NCI-H2196 treated with DMSO at 0.1 percent for 48 hours (cell line): ENCODE results near the gene DYNC1H1.

Source experiments
- DNase-seq: peaks from one replicate; lab custom pipeline; 2025; ENCODE audit not compliant: unreplicated experiment; lab: John Stamatoyannopoulos, UW

The DYNC1H1 gene

GRCh38 chr14:101991352-101991751, 27.0 kb downstream of the DYNC1H1 start:
- no peak for DNase-seq

GRCh38 chr14:101992708-101993107, 28.3 kb downstream of the DYNC1H1 start:
- DNase-seq: no peak

GRCh38 chr14:101997429-101998336, 33.3 kb downstream of the DYNC1H1 start:
- DNase-seq: no peak

- DNase-seq: no peak
These were observed 36.5 kb downstream of the DYNC1H1 start for GRCh38 chr14:102000902-102001301.

GRCh38 chr14:102005336-102005735, 41.0 kb downstream of the DYNC1H1 start:
- DNase-seq: no peak

GRCh38 chr14:102007916-102008418, 43.6 kb downstream of the DYNC1H1 start:
- no peak for DNase-seq

- DNase-seq: no peak
These were observed 44.5 kb downstream of the DYNC1H1 start for GRCh38 chr14:102008891-102009290.

GRCh38 chr14:102011631-102012030, 47.3 kb downstream of the DYNC1H1 start:
- no peak for DNase-seq

- no peak for DNase-seq
These were observed 48.0 kb downstream of the DYNC1H1 start for GRCh38 chr14:102012336-102012735.

- no peak for DNase-seq
These were observed 49.4 kb downstream of the DYNC1H1 start for GRCh38 chr14:102013669-102014200.

GRCh38 chr14:102015045-102015685, 50.8 kb downstream of the DYNC1H1 start:
- no peak for DNase-seq

GRCh38 chr14:102015771-102016170, 51.4 kb downstream of the DYNC1H1 start:
- DNase-seq: no peak

- no peak for DNase-seq
These were observed 52.2 kb downstream of the DYNC1H1 start for GRCh38 chr14:102016420-102017090.

- no peak for DNase-seq
These were observed 53.9 kb downstream of the DYNC1H1 start for GRCh38 chr14:102018251-102018650.

GRCh38 chr14:102019006-102019540, 54.7 kb downstream of the DYNC1H1 start:
- DNase-seq: no peak

GRCh38 chr14:102020058-102020971, 55.9 kb downstream of the DYNC1H1 start:
- no peak for DNase-seq

GRCh38 chr14:102026934-102027333, 62.6 kb downstream of the DYNC1H1 start:
- DNase-seq: no peak

- no peak for DNase-seq
These were observed 63.6 kb downstream of the DYNC1H1 start for GRCh38 chr14:102027951-102028350.

- no peak for DNase-seq
These were observed 64.4 kb downstream of the DYNC1H1 start for GRCh38 chr14:102028733-102029132.

GRCh38 chr14:102029956-102030355, 65.6 kb downstream of the DYNC1H1 start:
- no peak for DNase-seq
